SK-N-SH treated with all-trans-retinoic acid at 6 μM for 48 hours (cell line): ENCODE measurements around the gene WNK2.

ENCODE experiments used
- ATAC-seq: fragments of 200-7000 bp; cut with Tn5 transposase; 3 replicates; pipeline ENCODE4 v1.9.1; 2020; ENCODE audit warnings: mild to moderate bottlenecking, moderate library complexity
- ARNTL ChIP-seq: fragments of 450-650 bp; formaldehyde crosslinking; IDR thresholded peaks from 2 replicates; pipeline ENCODE4 v1.5.0; 2020; ENCODE audit warnings: low read depth, mild to moderate bottlenecking, moderate library complexity, borderline replicate concordance
- BACH2 ChIP-seq: fragments of 250-450 bp; sonication (Bioruptor Pico); IDR thresholded peaks from 2 replicates; pipeline ENCODE4 v1.9.0; 2021; ENCODE audit warnings: mild to moderate bottlenecking, borderline replicate concordance
- CREB5 ChIP-seq: fragments of 250-450 bp; sonication (Bioruptor Pico); IDR thresholded peaks from 2 replicates; pipeline ENCODE4 v1.5.1; 2020; ENCODE audit warnings: low read depth, mild to moderate bottlenecking, moderate library complexity
- CSDC2 ChIP-seq: fragments of 250-450 bp; sonication (Bioruptor Pico); IDR thresholded peaks from 2 replicates; pipeline ENCODE4 v1.5.0; 2020; ENCODE audit warnings: mild to moderate bottlenecking, moderate library complexity
- ESRRG ChIP-seq: fragments of 250-450 bp; sonication (Bioruptor Pico); IDR thresholded peaks from 2 replicates; pipeline ENCODE4 v1.6.1; 2021; ENCODE audit warnings: mild to moderate bottlenecking
- GLIS3 ChIP-seq: fragments of 250-450 bp; sonication (Bioruptor Pico); IDR thresholded peaks from 2 replicates; pipeline ENCODE4 v1.5.0; 2020; ENCODE audit warnings: mild to moderate bottlenecking, moderate library complexity
- ISL1 ChIP-seq: fragments of 250-450 bp; sonication (Bioruptor Pico); IDR thresholded peaks from 2 replicates; pipeline ENCODE4 v2.1.2; 2022; ENCODE audit warnings: mild to moderate bottlenecking, moderate library complexity
- POU6F1 ChIP-seq: fragments of 250-450 bp; sonication (Bioruptor Pico); IDR thresholded peaks from 2 replicates; pipeline ENCODE4 v1.8.0; 2021; ENCODE audit warnings: low read depth, mild to moderate bottlenecking, moderate library complexity, borderline replicate concordance
- PPARA ChIP-seq: fragments of 250-450 bp; sonication (Bioruptor Pico); IDR thresholded peaks from 2 replicates; pipeline ENCODE4 v1.5.0; 2020; ENCODE audit warnings: mild to moderate bottlenecking, borderline replicate concordance
- RARB ChIP-seq: fragments of 250-450 bp; sonication (Bioruptor Pico); IDR thresholded peaks from 2 replicates; pipeline ENCODE4 v1.8.0; 2021; ENCODE audit warnings: mild to moderate bottlenecking, moderate library complexity
- SNAI2 ChIP-seq: fragments of 250-450 bp; sonication (Bioruptor Pico); IDR thresholded peaks from 2 replicates; pipeline ENCODE4 v1.5.0; 2020; ENCODE audit warnings: mild to moderate bottlenecking, moderate library complexity
- TCF4 ChIP-seq: fragments of 250-450 bp; sonication (Bioruptor Pico); IDR thresholded peaks from 2 replicates; pipeline ENCODE4 v1.8.0; 2021; ENCODE audit warnings: mild to moderate bottlenecking, moderate library complexity, borderline replicate concordance
- TOX ChIP-seq: fragments of 250-450 bp; sonication (Bioruptor Pico); IDR thresholded peaks from 2 replicates; pipeline ENCODE4 v1.8.0; 2021; ENCODE audit warnings: mild to moderate bottlenecking, moderate library complexity, borderline replicate concordance
- TSHZ2 ChIP-seq: fragments of 250-450 bp; sonication (Bioruptor Pico); IDR thresholded peaks from 2 replicates; pipeline ENCODE4 v1.5.0; 2020; ENCODE audit warnings: mild to moderate bottlenecking, moderate library complexity
- ZC3H10 ChIP-seq: fragments of 250-450 bp; sonication (Bioruptor Pico); IDR thresholded peaks from 2 replicates; pipeline ENCODE4 v1.5.1; 2021; ENCODE audit warnings: mild to moderate bottlenecking, moderate library complexity
- ZFP3 ChIP-seq: fragments of 250-450 bp; sonication (Bioruptor Pico); IDR thresholded peaks from 2 replicates; pipeline ENCODE4 v1.5.0; 2020; ENCODE audit warnings: mild to moderate bottlenecking, moderate library complexity
- ZFP30 ChIP-seq: fragments of 450-650 bp; formaldehyde crosslinking; IDR thresholded peaks from 2 replicates; pipeline ENCODE4 v1.5.0; 2022; ENCODE audit warnings: mild to moderate bottlenecking, moderate library complexity
- ZNF565 ChIP-seq: fragments of 450-650 bp; formaldehyde crosslinking; conservative IDR thresholded peaks from 2 replicates; pipeline ENCODE4 v1.5.0; 2020; ENCODE audit warnings: low read depth, mild to moderate bottlenecking, moderate library complexity
- ZNF70 ChIP-seq: fragments of 450-650 bp; formaldehyde crosslinking; IDR thresholded peaks from 2 replicates; pipeline ENCODE4 v1.5.0; 2020; ENCODE audit warnings: mild to moderate bottlenecking, moderate library complexity
- ZNF8 ChIP-seq: fragments of 450-650 bp; formaldehyde crosslinking; IDR thresholded peaks from 2 replicates; pipeline ENCODE4 v1.5.0; 2020; ENCODE audit warnings: mild to moderate bottlenecking, moderate library complexity
- TF ChIP-seq, protein P1 (sequence below): fragments of 250-450 bp; sonication (Bioruptor Pico); IDR thresholded peaks from 2 replicates; pipeline ENCODE4 v1.5.1; 2021; ENCODE audit warnings: mild to moderate bottlenecking, moderate library complexity
- TF ChIP-seq, protein P2 (sequence below): fragments of 250-450 bp; sonication (Bioruptor Pico); IDR thresholded peaks from 2 replicates; pipeline ENCODE4 v1.8.0; 2020; ENCODE audit warnings: mild to moderate bottlenecking, moderate library complexity, borderline replicate concordance

Gene WNK2

DNA sequence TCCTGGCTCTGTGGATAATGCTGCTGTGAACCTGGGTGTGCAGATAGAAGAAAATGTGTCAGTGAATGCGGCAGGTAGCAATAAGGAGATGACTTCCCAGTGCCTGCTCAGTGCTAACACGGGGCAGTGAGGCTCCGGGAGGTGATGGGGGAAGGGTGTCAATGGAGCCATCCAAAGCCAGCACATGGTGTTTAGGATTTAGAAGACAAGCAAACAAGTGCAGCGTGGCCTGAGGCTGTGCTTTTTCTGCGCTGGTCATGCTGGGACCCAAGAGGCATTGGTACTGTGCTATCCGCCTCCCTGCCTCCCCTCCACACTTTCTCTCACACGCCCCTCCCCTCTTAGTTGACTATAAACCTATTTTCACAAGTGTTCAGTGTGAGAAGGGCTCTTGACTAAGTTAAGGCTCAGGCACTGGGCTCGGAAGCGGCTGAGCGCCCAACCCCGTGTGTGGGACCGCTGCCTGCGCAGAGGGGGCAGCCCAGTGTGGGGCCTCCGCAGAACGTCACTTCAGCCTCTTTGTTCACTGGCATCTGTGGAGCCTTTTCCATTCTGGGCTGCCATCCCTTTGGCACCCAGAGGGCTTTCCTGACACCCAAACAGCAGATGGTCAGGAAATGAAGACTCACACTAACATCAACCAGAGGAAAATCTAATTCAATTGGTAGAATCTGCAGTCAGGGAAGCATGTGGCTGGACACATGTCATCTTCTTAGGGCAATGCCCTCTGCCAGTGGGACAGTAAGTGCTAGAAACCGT is 28.0 kb upstream of the WNK2 start (continued):
- TF ChIP-seq, protein P1, sequence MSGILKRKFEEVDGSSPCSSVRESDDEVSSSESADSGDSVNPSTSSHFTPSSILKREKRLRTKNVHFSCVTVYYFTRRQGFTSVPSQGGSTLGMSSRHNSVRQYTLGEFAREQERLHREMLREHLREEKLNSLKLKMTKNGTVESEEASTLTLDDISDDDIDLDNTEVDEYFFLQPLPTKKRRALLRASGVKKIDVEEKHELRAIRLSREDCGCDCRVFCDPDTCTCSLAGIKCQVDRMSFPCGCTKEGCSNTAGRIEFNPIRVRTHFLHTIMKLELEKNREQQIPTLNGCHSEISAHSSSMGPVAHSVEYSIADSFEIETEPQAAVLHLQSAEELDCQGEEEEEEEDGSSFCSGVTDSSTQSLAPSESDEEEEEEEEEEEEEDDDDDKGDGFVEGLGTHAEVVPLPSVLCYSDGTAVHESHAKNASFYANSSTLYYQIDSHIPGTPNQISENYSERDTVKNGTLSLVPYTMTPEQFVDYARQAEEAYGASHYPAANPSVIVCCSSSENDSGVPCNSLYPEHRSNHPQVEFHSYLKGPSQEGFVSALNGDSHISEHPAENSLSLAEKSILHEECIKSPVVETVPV (CRISPR knock-in tag) = no peak

DNA sequence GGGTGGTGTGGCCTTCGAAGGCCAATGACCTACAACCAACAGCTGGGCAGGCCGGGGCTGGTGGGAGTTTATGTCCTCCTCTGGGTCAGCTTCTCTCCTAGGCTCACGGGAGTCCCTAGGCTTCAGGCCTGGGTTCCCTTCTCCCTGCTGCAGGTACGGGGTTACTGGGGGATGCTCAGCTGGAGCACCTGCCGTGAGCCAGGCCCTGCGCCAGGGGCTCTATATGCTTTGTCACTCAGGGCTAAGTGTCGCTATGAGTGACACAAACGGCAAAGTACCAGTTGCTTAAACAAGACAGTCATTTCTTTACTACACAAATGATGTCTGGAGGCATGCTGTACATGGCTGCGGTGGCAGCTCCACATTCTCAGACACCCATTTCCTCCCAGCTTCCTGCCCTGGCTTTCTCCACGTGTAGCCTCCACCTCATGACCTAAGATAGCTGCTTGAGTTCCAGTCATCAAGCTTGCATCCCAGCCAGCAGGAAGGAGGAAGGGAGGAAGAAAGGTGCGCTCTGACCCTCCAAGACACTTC is 27.4 kb upstream of the WNK2 start:
- no peak for ATAC-seq
- TF ChIP-seq, protein P2, sequence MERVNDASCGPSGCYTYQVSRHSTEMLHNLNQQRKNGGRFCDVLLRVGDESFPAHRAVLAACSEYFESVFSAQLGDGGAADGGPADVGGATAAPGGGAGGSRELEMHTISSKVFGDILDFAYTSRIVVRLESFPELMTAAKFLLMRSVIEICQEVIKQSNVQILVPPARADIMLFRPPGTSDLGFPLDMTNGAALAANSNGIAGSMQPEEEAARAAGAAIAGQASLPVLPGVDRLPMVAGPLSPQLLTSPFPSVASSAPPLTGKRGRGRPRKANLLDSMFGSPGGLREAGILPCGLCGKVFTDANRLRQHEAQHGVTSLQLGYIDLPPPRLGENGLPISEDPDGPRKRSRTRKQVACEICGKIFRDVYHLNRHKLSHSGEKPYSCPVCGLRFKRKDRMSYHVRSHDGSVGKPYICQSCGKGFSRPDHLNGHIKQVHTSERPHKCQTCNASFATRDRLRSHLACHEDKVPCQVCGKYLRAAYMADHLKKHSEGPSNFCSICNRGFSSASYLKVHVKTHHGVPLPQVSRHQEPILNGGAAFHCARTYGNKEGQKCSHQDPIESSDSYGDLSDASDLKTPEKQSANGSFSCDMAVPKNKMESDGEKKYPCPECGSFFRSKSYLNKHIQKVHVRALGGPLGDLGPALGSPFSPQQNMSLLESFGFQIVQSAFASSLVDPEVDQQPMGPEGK (CRISPR knock-in tag) = no peak
- TF ChIP-seq TSHZ2 (no peak), ZNF8 (CRISPR knock-in tag) (no peak), ISL1 (CRISPR knock-in tag) (no peak), ZFP3 (CRISPR knock-in tag) (no peak), ZFP30 (CRISPR knock-in tag) (no peak), GLIS3 (CRISPR knock-in tag) (no peak), ZNF70 (CRISPR knock-in tag) (no peak), BACH2 (no peak), ZC3H10 (CRISPR knock-in tag) (no peak), SNAI2 (CRISPR knock-in tag) (no peak)

DNA sequence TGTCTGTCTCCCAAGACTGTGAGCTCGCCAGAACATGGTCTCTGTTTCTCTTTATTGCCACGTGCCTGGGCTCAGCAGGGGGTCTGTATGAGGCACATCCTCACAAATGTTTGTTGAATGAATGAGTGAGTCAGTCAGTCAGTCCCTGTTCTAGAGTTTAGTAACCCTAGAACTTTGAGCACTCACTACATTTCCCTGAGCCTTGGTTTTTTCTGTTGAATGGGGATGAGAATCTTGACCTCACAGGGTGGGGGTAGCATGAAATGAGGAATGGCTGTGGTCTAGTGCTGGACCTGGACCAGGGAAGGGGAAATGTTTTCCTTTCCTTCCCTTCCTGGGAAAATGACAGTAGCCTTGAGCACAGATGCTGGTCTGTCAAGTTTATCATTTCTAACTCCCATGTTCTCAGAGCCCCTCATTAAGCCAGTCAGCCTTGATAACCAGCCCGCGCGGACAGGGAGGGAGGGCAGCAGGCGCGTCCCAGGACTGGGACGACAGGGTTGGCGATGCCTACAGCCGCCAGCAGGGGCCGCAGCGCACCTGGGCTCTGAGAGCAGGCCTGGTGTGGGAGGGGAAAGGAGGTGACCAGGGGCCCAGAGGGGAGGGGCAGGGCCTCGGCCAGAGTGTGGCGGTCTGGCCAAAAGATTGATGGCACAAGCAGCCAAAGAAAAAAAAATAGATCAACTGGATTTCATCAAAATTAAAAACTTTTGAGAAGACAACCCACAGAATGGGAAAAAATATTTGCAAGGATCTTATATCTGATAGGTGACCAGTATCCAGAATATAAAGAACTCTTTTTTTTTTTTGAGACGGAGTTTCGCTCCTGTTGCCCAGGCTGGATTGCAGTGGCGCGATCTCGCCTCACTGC is 24.1 kb upstream of the WNK2 start:
- peak; percentile 100 for ATAC-seq
- TF ChIP-seq ZFP3 (CRISPR knock-in tag) = no peak
- no peak for TF ChIP-seq ZNF8 (CRISPR knock-in tag)
- no peak for TF ChIP-seq GLIS3 (CRISPR knock-in tag)
- no peak for TF ChIP-seq ZNF565
- TF ChIP-seq ESRRG (CRISPR knock-in tag) = no peak
- no peak for TF ChIP-seq POU6F1 (CRISPR knock-in tag)
- no peak for TF ChIP-seq BACH2

DNA sequence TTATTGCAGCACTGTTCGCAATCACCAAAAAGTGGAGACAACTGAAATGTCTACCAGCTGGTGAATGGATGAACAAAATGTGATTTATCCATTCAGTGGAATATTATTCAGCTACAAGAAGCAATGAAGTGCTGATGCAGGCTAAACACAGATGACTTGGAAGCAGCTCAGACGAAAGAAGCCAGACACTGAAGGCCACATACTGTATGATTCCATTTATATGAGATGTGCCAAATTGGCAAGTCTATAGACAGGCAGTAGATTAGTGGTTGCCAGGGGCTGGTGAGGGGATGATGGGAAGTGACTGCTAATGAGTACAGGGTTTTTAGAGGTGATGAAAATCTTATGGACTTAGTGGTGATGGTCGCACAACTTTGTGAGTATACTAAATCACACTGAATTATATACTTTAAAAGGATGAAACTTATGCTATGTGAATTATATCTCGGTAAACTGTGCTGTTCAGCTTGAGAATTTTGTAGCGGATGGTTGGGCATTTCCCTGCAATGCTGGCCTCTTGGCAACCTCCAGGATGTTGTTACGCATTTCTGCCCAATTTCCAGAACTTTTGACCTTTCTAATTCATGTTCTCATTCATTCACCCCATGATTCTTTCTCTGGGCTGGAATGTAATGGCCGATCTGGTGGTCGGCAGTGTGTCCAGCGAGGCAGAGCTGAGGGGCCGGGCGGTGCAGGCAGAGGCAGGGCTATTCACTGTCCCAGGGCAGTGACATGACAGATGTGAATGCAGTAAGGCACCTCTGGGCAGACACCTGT is 22.0 kb upstream of the WNK2 start:
- ATAC-seq = no peak
- TF ChIP-seq ISL1 (CRISPR knock-in tag) (no peak), ZFP30 (CRISPR knock-in tag) (no peak), ZC3H10 (CRISPR knock-in tag) (no peak), TCF4 (CRISPR knock-in tag) (no peak), POU6F1 (CRISPR knock-in tag) (no peak), CSDC2 (no peak), ARNTL (CRISPR knock-in tag) (no peak), ZNF565 (no peak), ZNF8 (CRISPR knock-in tag) (no peak), PPARA (CRISPR knock-in tag) (no peak), BACH2 (no peak), RARB (CRISPR knock-in tag) (no peak), CREB5 (CRISPR knock-in tag) (no peak), SNAI2 (CRISPR knock-in tag) (no peak), TOX (no peak), ESRRG (CRISPR knock-in tag) (no peak), ZNF70 (CRISPR knock-in tag) (no peak)
